ENCODE measurements around the gene FOXA2.

The FOXA2 gene

GRCh38 chr20:22584522-22584921, at the start of gene FOXA2:
TSS of gene FOXA2 (minus strand) at chr20:22584572. CDS start at chr20:22584278, 294 bp downstream.
- peaks cover 80% of the 10 kb centered on the region for H3K27me3 Mint-ChIP-seq
- H3K27ac Mint-ChIP-seq: no peak within 1 kb of the TSS

GRCh38 chr20:22630701-22631100, 46.3 kb upstream of the FOXA2 start:
- no peaks in the 10 kb centered on the region for H3K27me3 Mint-ChIP-seq
- H3K27ac Mint-ChIP-seq: no peak overlapping the region
- H3K9me3 Mint-ChIP-seq: no peaks in the 10 kb centered on the region
- no peaks in the 10 kb centered on the region for H3K36me3 Mint-ChIP-seq (ENCODE audit: low read depth)
- DNase-seq: no peak
- no peak overlapping the region for H3K4me3 Mint-ChIP-seq
- no peaks in the 10 kb centered on the region for H3K4me1 Mint-ChIP-seq (ENCODE audit: low read depth)

More at GRCh38 chr20:22584522-22584921, at the start of gene FOXA2:
- Mint-ChIP-seq H3K4me1 (ENCODE audit: low read depth) (no peaks in the 10 kb centered on the region), H3K9me3 (no peaks in the 10 kb centered on the region), H3K36me3 (ENCODE audit: low read depth) (no peaks in the 10 kb centered on the region), H3K4me3 (no peak within 1 kb of the TSS)
- no peak for DNase-seq

GRCh38 chr20:22629927-22630326, 45.6 kb upstream of the FOXA2 start:
- no peaks in the 10 kb centered on the region for H3K27me3 Mint-ChIP-seq
- no peak overlapping the region for H3K4me3 Mint-ChIP-seq
- no peaks in the 10 kb centered on the region for H3K36me3 Mint-ChIP-seq (ENCODE audit: low read depth)
- no peaks in the 10 kb centered on the region for H3K4me1 Mint-ChIP-seq (ENCODE audit: low read depth)
- H3K27ac Mint-ChIP-seq: no peak overlapping the region
- no peaks in the 10 kb centered on the region for H3K9me3 Mint-ChIP-seq
- no peak for DNase-seq

DNA sequence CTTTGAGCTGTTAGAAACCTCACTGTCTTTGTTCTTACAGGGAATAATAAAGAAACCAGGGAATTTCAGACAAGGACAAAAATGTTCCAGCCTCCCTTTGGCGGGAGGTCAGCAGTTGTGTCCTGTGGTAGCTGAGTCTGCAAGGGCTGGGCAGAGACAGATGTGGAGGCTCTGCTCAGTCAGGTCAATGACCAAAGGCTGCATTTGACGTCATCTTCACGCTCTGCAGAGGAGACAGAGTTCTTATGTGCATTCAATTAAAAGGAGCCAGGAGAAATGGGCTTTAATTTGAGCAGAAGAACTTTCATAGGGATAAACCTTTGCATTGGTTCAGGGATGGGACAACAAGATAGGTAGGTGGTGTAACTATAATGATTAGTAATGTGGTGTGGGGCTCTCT, 45.1 kb upstream of the FOXA2 start:
- DNase-seq: no peak
- H3K4me3 Mint-ChIP-seq: no peak overlapping the region
- no peaks in the 10 kb centered on the region for H3K27me3 Mint-ChIP-seq
- H3K9me3 Mint-ChIP-seq: no peaks in the 10 kb centered on the region
- no peak overlapping the region for H3K27ac Mint-ChIP-seq
- no peaks in the 10 kb centered on the region for H3K36me3 Mint-ChIP-seq (ENCODE audit: low read depth)
- H3K4me1 Mint-ChIP-seq (ENCODE audit: low read depth): no peaks in the 10 kb centered on the region

GRCh38 chr20:22626496-22626895, 42.1 kb upstream of the FOXA2 start:
- Mint-ChIP-seq H3K27ac (no peak overlapping the region), H3K36me3 (ENCODE audit: low read depth) (no peaks in the 10 kb centered on the region), H3K9me3 (no peaks in the 10 kb centered on the region), H3K27me3 (no peaks in the 10 kb centered on the region), H3K4me3 (no peak overlapping the region), H3K4me1 (ENCODE audit: low read depth) (no peaks in the 10 kb centered on the region)
- no peak for DNase-seq

DNA sequence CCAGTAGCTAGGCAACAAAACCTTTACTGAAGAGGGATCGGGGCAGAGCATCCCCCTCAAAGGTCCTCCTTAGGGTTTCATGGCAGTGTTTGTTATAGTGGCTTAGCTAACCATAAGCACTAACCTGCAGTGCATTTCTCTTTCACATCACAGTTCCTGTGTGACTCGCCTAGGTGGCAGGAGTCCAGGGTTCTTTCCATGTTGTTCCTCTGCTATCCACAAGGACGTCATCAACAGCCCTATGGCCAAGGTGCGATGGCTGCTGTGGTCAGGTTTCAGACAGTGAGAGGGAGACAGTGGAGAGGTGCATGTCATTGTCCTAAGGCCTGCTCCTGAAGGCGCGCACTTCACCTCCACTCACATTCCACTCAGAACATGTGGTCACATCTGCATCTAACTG, 38.8 kb upstream of the FOXA2 start:
- Mint-ChIP-seq H3K9me3 (no peaks in the 10 kb centered on the region), H3K4me1 (ENCODE audit: low read depth) (no peaks in the 10 kb centered on the region), H3K27me3 (no peaks in the 10 kb centered on the region), H3K4me3 (no peak overlapping the region), H3K27ac (no peak overlapping the region), H3K36me3 (ENCODE audit: low read depth) (no peaks in the 10 kb centered on the region)
- DNase-seq: no peak

DNA sequence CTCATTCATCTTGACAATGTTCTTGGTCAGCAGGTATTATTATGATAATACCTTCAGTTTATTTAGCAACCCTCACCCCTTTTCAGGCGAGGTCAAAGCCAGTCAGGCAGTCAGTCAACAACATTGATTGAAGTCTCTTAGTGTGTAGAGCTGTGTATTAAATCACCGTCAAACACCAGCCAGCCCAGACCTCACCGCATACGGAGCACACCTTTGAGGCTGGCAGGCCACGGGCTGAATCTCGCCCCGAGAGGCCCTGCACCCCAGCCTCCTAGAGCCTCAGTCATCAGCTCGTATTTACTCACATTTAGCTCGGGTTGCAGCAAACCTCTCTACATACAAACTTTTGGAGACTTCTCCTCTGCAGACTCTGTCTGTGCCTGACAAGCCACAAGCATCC, 36.0 kb upstream of the FOXA2 start:
- Mint-ChIP-seq H3K36me3 (ENCODE audit: low read depth) (no peaks in the 10 kb centered on the region), H3K9me3 (no peaks in the 10 kb centered on the region), H3K27me3 (no peaks in the 10 kb centered on the region), H3K27ac (no peak overlapping the region), H3K4me3 (no peak overlapping the region), H3K4me1 (ENCODE audit: low read depth) (no peaks in the 10 kb centered on the region)
- no peak for DNase-seq

GRCh38 chr20:22619806-22620205, 35.4 kb upstream of the FOXA2 start:
- no peak overlapping the region for H3K27ac Mint-ChIP-seq
- no peaks in the 10 kb centered on the region for H3K9me3 Mint-ChIP-seq
- no peak overlapping the region for H3K4me3 Mint-ChIP-seq
- no peak for DNase-seq
- H3K36me3 Mint-ChIP-seq (ENCODE audit: low read depth): no peaks in the 10 kb centered on the region
- no peaks in the 10 kb centered on the region for H3K4me1 Mint-ChIP-seq (ENCODE audit: low read depth)
- H3K27me3 Mint-ChIP-seq: no peaks in the 10 kb centered on the region

DNA sequence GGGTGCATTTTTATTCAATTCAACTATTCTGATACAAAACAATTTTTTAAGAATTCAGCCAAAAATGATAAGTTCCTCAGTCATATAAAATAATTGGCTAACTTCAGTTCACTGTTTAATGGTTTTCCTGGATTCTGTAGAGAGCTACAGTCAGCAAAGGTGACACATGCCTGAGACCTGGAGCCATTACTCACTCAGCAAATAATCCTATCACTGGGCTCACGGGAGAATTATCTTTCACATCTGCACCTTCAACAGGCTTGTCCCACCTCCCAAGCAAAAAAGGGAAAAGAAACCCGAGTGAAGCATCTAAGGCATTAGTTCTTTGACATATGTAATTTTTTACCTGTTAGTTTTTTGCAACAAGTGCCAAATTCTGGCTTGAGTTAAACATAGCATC, 34.9 kb upstream of the FOXA2 start:
- H3K9me3 Mint-ChIP-seq: no peaks in the 10 kb centered on the region
- DNase-seq: no peak
- H3K27me3 Mint-ChIP-seq: no peaks in the 10 kb centered on the region
- no peaks in the 10 kb centered on the region for H3K36me3 Mint-ChIP-seq (ENCODE audit: low read depth)
- no peaks in the 10 kb centered on the region for H3K4me1 Mint-ChIP-seq (ENCODE audit: low read depth)
- H3K4me3 Mint-ChIP-seq: no peak overlapping the region
- no peak overlapping the region for H3K27ac Mint-ChIP-seq

DNA sequence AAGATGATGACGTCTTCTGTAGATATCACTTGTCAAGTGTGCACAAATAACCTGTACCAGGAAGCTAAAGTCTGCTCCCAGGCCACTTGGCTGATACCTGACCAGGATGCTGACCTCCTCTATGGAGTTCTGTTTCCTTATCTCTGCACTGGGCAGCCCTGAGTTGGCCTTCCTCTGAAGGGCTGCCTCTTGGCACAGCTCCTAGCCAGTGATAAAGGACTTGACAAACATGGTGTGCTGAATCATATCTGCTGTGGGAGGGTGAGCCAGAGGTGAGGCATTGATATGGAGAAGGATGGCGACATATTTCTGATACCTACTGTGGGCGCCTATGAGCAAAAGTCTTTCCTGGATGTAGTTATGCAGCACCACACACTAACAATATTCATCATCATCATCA, 32.8 kb upstream of the FOXA2 start:
- no peak for DNase-seq
- Mint-ChIP-seq H3K27me3 (peaks cover 3% of the 10 kb centered on the region), H3K4me3 (no peak overlapping the region), H3K36me3 (ENCODE audit: low read depth) (no peaks in the 10 kb centered on the region), H3K27ac (no peak overlapping the region), H3K9me3 (no peaks in the 10 kb centered on the region), H3K4me1 (ENCODE audit: low read depth) (no peaks in the 10 kb centered on the region)

- no peaks in the 10 kb centered on the region for H3K4me1 Mint-ChIP-seq (ENCODE audit: low read depth)
- no peak overlapping the region for H3K4me3 Mint-ChIP-seq
- H3K27ac Mint-ChIP-seq: no peak overlapping the region
- H3K9me3 Mint-ChIP-seq: no peaks in the 10 kb centered on the region
- H3K27me3 Mint-ChIP-seq: peaks cover 3% of the 10 kb centered on the region
- no peaks in the 10 kb centered on the region for H3K36me3 Mint-ChIP-seq (ENCODE audit: low read depth)
- no peak for DNase-seq
Observed at GRCh38 chr20:22616551-22616950, 32.2 kb upstream of the FOXA2 start.

DNA sequence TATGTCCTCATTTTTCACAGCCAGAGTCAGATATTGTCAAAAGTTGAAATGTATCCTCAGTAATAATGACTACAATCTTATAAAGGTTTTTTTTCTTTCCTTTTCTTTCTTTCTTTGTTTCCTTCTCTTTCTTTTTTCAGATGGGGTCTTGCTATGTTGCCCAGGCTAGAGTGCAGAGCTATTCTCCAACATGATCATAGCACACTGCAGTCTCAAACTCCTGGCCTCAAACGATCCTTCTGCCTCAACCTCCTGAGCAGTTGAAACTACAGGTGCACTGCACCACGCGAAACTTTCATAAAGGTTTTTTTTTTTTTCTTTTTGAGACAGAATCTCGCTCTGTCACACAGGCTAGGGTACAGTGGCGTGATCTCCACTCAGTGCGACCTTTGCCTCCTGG, 31.1 kb upstream of the FOXA2 start:
- Mint-ChIP-seq H3K36me3 (ENCODE audit: low read depth) (no peaks in the 10 kb centered on the region), H3K27ac (no peak overlapping the region), H3K9me3 (no peaks in the 10 kb centered on the region), H3K27me3 (peaks cover 3% of the 10 kb centered on the region), H3K4me1 (ENCODE audit: low read depth) (no peaks in the 10 kb centered on the region), H3K4me3 (no peak overlapping the region)
- DNase-seq: no peak

GRCh38 chr20:22611636-22612035, 27.3 kb upstream of the FOXA2 start:
- Mint-ChIP-seq H3K9me3 (no peaks in the 10 kb centered on the region), H3K4me3 (no peak overlapping the region), H3K27me3 (peaks cover 3% of the 10 kb centered on the region), H3K4me1 (ENCODE audit: low read depth) (no peaks in the 10 kb centered on the region), H3K27ac (no peak overlapping the region), H3K36me3 (ENCODE audit: low read depth) (no peaks in the 10 kb centered on the region)
- no peak for DNase-seq

- H3K27me3 Mint-ChIP-seq: peaks cover 1% of the 10 kb centered on the region
- no peak overlapping the region for H3K27ac Mint-ChIP-seq
- H3K4me1 Mint-ChIP-seq (ENCODE audit: low read depth): no peaks in the 10 kb centered on the region
- H3K4me3 Mint-ChIP-seq: no peak overlapping the region
- no peaks in the 10 kb centered on the region for H3K36me3 Mint-ChIP-seq (ENCODE audit: low read depth)
- DNase-seq: no peak
- peaks cover 3% of the 10 kb centered on the region for H3K9me3 Mint-ChIP-seq
Observed at GRCh38 chr20:22607695-22608094, 23.3 kb upstream of the FOXA2 start.

- Mint-ChIP-seq H3K36me3 (ENCODE audit: low read depth) (no peaks in the 10 kb centered on the region), H3K27me3 (no peaks in the 10 kb centered on the region), H3K4me3 (no peak overlapping the region), H3K27ac (no peak overlapping the region), H3K4me1 (ENCODE audit: low read depth) (no peaks in the 10 kb centered on the region), H3K9me3 (peaks cover 5% of the 10 kb centered on the region)
- DNase-seq: no peak
Observed at GRCh38 chr20:22604815-22605214, 20.4 kb upstream of the FOXA2 start.

DNA sequence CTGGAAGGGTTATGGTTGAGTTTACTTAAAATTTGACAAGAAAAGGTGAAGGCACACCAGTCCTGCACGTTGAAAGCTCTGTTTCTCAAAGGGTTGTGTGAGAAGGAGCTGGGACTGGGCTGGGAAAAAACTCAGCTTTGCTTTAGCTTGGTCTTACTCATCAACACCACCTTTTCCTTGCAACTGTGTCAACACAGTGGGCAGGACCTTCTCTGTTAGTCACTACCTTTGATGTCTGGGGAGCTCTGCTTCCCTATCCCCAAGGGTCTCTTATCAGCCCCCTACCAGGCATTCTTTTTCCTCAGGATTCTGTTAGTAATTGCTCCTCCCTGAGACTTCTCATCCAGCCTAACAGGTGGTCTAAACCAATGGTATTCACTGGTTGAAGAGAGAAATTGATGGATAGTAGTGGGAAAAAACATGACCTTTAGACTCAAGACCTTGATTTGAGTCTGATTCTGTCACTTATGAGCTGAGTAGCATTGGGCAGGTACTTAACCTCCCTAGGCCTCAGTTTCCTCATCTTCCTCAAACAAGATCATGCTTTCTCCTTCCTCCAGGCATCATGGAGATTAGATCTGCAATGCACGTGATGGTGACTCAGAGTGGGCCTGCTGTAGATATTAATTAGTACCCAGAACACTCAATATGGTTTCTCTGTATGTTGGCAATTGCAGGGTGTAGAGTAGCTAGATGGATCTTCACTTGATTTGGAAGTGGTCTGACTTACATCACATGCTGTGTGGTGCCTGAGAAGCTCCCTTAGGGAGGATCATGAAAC, 17.2 kb upstream of the FOXA2 start:
- Mint-ChIP-seq H3K27ac (no peak overlapping the region), H3K36me3 (ENCODE audit: low read depth) (no peaks in the 10 kb centered on the region), H3K4me1 (ENCODE audit: low read depth) (no peaks in the 10 kb centered on the region), H3K9me3 (peaks cover 5% of the 10 kb centered on the region), H3K27me3 (no peaks in the 10 kb centered on the region), H3K4me3 (no peak overlapping the region)
- DNase-seq: no peak

All from activated T-cell treated with anti-CD3 and anti-CD28 coated beads, Interleukin-2, amount 50 U/mL, for 24 hours (primary cell).